CD1c-positive myeloid dendritic cell (primary cell): ENCODE results near the gene NTNG1.
"Not testable (repeated sequence)": the region's sequence is repeated elsewhere in the genome, so short reads cannot be mapped to it uniquely, and the experiment has no call there.

Source experiments
- DNase-seq: peaks from one replicate; pipeline ENCODE4 v3.0.0-alpha.2; 2016; ENCODE audit errors: extremely low spot score

The NTNG1 gene

DNA sequence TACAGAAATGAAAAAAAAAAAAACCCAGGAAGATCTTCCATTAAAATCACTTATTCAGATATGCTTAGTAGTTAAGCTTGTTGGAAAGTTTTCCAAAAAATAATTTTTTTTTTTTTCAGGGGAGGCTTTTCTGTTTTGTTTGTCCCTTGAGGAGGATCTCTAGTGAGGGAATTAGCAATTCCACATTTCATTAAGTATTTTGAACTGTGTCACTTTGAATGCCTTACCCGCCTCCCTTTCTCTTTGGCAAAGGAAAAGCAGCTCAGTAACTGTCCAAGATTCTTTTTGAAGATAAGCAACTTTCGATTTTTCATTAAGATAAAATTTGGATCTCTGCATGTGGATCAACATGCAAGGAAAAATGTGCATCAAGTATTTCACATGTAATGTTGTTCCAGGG is 1.8 kb downstream of the NTNG1 start:
- no peak for DNase-seq

DNA sequence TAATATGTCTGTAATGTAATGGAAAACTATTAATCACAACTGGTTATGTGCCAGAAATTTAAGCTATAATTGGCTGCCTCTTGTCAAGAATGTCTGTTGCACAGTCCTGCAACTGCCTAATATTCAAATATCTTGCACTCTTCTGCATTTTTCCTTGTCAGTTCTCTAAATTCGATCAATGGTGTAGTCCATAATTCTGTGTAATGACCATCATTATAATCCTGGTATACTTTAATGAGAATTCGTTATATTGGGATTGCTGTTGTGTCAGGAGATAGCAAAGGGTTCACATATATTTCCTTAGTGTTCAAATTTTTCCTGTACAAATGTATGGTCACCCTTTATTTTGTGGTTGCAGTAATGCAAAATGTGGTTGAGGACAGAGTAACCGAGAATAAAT is 4.8 kb downstream of the NTNG1 start:
- DNase-seq = no peak

DNA sequence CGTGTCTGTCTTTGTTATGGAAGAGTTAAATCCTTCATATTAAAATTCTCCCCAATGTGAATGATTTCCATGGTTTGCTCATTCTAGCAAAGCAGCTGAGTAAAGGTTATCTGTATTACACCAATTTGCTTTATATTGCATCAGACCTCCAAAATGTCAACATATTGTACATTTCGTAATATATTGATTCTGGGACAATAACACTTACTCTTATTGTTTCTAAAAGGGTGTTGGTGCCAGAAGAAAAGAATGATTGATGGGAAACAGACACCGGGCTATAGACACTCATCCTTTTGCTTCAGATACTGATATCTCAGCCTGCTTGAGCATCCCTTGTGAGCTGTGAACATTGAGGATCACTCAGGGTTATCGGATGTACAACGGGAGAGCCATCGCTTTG is 7.0 kb downstream of the NTNG1 start:
- no peak for DNase-seq

- no peak for DNase-seq
Measured at GRCh38 chr1:107149946-107150345, 9.1 kb downstream of the NTNG1 start.

GRCh38 chr1:107151295-107151694 is 10.5 kb downstream of the NTNG1 start:
- no peak for DNase-seq

DNA sequence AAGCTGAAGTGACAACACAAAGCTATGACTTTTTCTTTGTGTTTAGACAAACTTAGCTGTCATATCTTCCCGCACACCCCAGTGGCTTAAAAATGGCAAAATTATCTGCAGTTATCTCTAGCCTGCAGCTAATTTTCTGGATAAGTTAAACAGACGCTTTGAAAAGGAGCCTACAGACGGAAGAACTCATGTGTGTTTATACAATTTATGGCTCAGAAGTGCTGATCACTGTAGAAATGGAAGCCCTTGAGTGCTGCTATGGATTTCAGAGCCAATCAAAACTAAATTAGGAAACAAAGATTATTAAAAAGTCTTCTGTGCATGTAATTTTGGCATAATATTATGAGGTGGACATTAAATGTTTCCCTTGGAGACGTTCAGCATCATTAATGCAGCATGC is 11.6 kb downstream of the NTNG1 start:
- no peak for DNase-seq

DNA sequence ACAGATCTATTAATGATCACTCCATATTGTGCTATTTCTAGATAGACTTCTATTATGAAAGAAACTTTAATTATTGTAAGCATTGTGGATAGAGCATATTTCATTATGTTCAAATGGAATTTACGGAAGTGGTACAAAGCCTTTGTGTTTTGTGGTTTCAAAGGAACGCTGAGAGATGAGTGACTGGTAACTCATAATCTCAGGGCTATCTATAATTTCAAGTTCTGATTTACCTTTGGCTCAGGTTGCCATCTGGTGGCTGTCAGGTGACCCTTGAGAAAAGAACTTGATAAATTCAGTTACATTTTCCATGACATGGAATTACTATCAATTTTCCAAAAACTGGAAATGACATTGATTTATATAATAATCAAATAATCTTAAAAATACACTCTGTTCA is 12.2 kb downstream of the NTNG1 start:
- no peak for DNase-seq

GRCh38 chr1:107158496-107158895 is 17.7 kb downstream of the NTNG1 start:
- no peak for DNase-seq

DNA sequence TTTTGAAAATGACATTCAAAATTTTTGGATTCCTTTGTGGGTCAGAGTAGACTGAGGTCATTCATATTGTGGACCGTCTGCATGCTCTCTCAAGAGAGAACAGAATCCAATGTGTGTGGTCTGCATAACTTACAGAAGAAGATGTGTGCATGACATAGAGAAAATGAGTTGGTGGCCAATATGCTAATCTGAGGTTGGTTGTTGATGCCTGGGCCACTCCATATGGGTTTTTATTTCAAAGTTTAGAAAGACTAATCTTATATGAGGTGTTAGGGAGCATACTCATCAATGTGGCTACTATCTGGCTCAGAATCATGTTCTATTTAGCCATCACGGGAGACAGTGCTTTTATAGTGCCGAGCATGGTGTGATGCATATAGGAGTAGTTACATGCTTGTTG is 18.2 kb downstream of the NTNG1 start:
- DNase-seq = no peak

DNA sequence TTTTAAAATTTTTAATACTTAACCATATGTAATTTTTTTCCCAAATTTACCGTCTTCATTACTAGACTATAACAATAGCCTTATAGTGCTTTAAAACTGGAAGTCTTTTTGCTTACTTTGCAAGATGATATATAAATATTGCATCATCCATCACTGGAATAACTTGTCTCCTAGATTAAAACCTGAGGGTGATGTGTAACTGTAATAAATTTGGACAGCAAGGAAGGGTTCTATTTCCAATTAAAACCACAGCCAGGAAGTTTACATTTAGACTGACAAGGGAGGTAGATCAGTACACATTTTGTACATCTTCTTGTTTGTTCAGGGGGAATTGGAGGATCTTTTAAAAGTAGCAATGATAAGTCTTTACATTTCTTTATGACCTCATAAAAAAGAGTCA is 21.9 kb downstream of the NTNG1 start:
- no peak for DNase-seq

GRCh38 chr1:107164901-107165300 is 24.1 kb downstream of the NTNG1 start:
- DNase-seq = not testable (repeated sequence)

DNA sequence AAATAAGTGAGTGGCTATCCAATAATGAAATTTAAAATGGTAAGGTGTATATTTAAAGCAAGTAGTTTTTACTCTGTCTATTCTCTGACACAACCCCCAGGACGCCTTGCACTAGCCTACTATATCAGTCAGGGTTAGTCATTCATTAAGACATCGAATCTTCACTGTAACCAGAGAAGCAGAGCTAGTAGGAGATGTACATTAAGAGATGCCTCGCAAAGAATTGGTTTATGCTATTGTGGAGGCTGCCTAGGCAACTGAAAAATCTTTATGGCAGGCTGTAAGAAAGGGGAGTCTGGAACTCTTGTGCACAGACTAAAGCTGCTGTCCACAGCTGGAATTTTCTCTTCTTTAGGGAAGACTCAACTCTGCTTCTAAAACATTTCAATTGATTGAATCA is 28.8 kb downstream of the NTNG1 start:
- no peak for DNase-seq

DNA sequence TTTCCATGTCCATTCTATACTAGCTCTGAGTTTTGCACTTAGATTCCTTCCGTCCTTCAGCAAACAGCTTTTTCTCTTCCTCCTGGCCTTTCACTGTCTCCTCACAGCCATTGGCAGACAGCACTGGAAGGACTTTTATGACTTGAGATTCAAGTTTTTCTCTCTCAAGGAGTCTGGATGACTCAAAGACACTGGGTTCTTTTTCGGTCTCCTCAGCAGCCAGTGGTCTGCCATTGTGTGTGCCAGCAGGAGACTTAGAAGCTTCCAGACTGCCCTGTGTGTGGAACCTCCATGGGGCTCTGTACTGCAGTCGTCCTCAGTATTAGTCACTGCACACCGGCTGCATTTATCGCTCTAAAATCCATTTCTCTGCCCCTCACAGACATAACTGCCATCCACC is 30.5 kb downstream of the NTNG1 start:
- no peak for DNase-seq

DNA sequence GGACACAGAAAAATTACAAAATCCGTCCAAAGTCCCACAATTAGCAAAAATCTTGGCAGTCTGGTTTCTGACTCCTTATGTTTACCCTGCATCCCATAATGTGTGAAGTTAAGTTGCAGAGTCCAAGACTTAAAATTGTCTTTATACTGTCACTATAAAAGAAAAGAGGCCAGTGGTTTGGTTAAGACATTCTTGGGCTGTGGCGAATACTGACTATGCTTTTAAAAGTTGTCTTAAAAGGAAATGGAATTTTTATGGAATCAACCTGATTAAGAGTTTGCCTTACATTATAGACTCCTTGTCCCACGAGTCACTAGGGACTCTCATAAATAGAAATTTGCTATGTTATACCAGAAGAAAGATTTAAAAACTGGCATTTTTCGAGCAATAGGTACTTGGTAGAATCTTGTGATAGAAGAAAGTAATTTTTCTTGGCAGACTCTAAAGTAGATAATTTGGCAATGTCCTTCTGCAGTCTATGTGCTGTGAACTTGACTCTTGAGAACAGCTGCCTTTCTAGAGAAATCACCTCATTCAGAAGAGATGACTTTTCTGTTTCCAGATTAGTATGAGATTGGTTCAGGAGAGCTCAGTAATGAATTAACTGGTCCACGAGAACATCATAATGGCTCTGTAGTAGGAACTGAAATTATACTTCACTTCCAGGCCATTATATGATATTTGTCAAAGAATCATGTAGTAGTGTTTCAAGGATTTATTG is 31.8 kb downstream of the NTNG1 start:
- DNase-seq = no peak

GRCh38 chr1:107175102-107175909 is 34.5 kb downstream of the NTNG1 start:
- no peak for DNase-seq

- DNase-seq = no peak
Measured at GRCh38 chr1:107181253-107181969, 40.6 kb downstream of the NTNG1 start.

DNA sequence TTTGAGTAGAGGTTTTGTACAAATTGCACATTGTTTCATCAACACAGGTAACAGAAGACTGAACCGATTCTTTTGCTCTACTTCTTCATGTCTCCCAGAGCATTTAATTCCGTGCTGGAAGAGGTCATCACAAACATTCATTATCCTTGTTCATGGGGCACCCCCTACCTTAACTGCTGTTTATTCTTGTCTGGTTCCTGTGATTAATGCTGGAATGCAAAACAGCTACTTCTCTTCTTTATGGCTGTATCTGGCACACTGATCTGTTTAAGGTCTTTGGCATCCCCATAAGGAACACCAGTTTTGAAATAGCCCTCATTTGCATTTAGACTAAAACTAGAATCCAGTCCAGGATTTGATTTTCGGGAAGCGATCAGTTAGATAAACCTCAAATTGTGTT is 42.2 kb downstream of the NTNG1 start:
- no peak for DNase-seq

DNA sequence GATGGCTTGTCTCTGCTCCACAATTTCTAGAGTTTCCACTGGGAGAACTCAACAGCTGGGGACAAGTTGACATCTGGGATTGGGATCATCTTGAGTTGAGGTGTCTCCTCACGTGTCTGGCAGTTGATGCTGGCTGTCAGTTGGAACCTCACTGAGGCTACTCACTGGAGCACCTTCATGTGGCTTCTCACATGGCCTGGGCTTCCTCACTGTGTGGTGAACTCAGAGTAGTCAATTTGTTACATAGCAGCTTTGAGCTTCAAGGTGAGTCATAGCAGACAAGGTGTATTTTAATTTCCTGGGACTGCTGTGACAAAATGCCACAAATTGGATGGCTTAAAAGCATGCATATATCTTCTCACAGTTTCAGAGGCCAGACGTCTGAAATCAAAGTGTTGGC is 44.0 kb downstream of the NTNG1 start:
- DNase-seq = no peak

GRCh38 chr1:107187399-107187798 is 46.6 kb downstream of the NTNG1 start:
- no peak for DNase-seq

DNA sequence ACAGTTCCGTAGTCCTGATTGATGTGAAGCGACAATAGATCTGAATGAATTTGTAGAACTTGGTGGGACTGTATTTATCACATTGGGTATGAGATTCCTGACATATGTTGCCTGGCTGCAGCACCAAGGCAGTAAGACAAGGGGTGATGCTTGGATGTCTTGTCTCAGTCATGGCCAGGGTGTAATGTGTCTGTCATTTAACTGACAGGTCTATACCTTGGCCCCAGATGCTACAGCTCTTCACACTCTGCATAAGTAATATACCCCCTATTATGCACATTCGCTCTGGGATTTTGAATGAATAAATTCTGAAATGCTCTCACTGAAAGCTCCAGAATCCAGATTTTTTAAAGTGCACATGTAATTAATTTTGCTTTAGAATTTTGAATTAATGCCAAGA is 47.3 kb downstream of the NTNG1 start:
- DNase-seq = no peak

GRCh38 chr1:107194380-107194779 is 53.5 kb downstream of the NTNG1 start:
- DNase-seq = no peak

DNA sequence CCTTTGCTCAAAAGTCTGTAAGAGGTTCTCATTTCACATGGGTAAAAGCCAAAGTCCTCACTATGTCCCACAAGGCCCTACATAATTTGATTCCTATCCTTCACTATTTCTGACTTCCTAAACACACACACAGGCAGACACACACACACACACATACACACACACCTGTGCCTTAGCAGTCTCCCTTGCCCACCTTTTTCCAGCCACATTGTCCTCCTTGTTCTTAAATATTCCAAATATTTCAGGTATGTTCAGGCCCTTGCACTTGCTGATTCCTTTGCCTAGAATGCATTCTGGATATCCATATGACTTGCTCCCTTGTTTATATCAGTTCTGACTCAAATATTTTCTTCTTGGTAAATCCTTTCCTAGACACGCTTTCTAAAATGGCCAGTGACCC is 54.6 kb downstream of the NTNG1 start:
- no peak for DNase-seq
